ENCODE data around the gene IL36G. TPM values are rescaled to one million over a fixed set of nuclear protein-coding genes. Genes with fewer than 3 reads are reported as not detected.

IL36G gene
- total and polyA plus RNA-seq, 9 of the 15 experiments (the other 6 are each of a cell fraction or from before 2014, with no cell fraction given), result not detected

DNA sequence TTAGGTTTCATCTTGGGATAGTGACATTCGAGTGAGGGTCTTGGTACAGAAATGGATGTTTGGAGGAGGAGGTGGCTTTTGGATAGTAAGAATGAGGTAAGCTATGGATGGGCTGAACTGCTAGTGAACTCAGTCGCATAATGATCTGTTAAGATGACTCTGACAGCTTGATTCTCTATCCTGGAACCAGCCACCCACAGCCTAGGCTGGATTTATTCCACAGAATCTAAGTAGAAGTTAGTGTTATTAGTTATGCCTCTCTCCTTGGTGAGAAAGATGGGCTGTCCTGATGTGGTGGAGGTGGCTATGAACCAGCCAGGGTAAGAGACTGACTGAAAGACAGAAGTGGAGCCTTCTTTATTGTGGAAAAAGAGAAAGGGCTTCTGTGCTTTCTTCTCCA, 49.9 kb downstream of the IL36G start (continued):
- TF ChIP-seq ILF3 (IDR thresholded peaks at IDR 0.05; ENCODE audit: borderline replicate concordance), result no peak
- no peak for TF ChIP-seq POLR2G (IDR thresholded peaks at IDR 0.05; ENCODE audit: low read depth, low read length)
- TF ChIP-seq HMGXB4 (CRISPR knock-in tag; IDR thresholded peaks at IDR 0.05), result no peak
- TF ChIP-seq ZNF589 (CRISPR knock-in tag; IDR thresholded peaks at IDR 0.05; ENCODE audit: low read depth), result no peak
- no peak for TF ChIP-seq ZNF232 (CRISPR knock-in tag; IDR thresholded peaks at IDR 0.05)
- TF ChIP-seq KLF13 (tag; IDR thresholded peaks at IDR 0.05; ENCODE audit: borderline replicate concordance, low read depth), result no peak

DNA sequence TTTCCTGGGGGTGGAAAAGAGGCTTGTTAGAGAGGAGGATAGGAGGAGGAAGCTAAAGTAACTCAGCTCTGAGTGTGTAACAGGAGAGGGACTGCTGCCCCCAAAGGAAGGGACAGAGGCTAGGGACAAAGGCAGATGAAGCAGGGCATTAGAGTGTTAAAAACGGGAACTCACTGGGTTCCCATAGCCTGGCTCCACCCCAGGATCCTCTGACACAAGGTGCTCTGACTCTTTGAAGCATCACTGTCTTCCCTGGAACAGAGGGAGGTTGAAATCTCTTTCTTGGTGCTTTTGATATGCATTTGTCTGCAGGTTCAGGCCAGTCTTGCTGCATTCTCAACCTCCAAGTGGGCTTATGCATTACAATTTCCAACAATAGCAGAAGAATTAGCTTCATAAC, 50.3 kb downstream of the IL36G start:
- Histone ChIP-seq H3K27ac (ENCODE audit: extremely low read depth, low read depth, low read length) (no peak overlapping the region), H3K36me3 (ENCODE audit: control insufficient read depth, insufficient read depth, low read length) (no peaks in the 10 kb centered on the region), H2AFZ (ENCODE audit: low read depth, low read length) (peak overlapping the region; percentile 36; the same call in 1 of the 2 replicates), H3K4me3 (no peak overlapping the region), H3K79me2 (ENCODE audit: control insufficient read depth, insufficient read depth, low read length) (no peaks in the 10 kb centered on the region), H3K9ac (ENCODE audit: insufficient read depth in 1 of 2, low read depth in 2 of 2, low read length in 2 of 2) (no peak overlapping the region), H4K20me1 (replicated peaks; ENCODE audit: control insufficient read depth, insufficient read depth, low read length) (no peaks in the 10 kb centered on the region), H3K4me1 (replicated peaks in 1 of 2; ENCODE audit: control insufficient read depth in 2 of 2, insufficient read depth in 2 of 2, low read length in 2 of 2) (peaks cover 0 to 15% of the 10 kb centered on the region in 2 experiments; a peak in 2 of 5 replicates), H3K4me2 (ENCODE audit: insufficient read depth, low read length) (no peak overlapping the region), H3K27me3 (ENCODE audit: control insufficient read depth in 2 of 2, insufficient read depth in 2 of 2, low read length in 2 of 2) (no peaks in the 10 kb centered on the region), H3K9me3 (replicated peaks; ENCODE audit: control insufficient read depth, insufficient read depth, low read depth, low read length) (no peaks in the 10 kb centered on the region), H3K9me1 (ENCODE audit: control insufficient read depth, insufficient read depth, low read length) (no peaks in the 10 kb centered on the region)
- WGBS (ENCODE audit: insufficient coverage, low coverage, missing lambda C conversion rate), result 0% methylated on average over 1 of the region's 1 CpG
- intact Hi-C loops (cut with micrococcal nuclease) (no loop called here), in situ Hi-C loops (cut with MboI) (no loop called here)
- BruUV-seq (replicated peaks), result no TSS peak
- no peak for FAIRE-seq
- CTCF ChIA-PET (ENCODE audit: low intra/inter-chr PET ratio), result no interaction called here
- POLR2A ChIA-PET, result interaction anchor here (0.9 to 1.3 kb wide), 3 partner anchors 9 to 49 kb away, joined by 3 to 4 read pairs (median 4); no protein-coding TSS in a partner anchor
- DNase-seq (ENCODE audit: extremely low read depth in 1 of 4, low spot score in 3 of 4), result no peak
- peak; percentile 41 for ATAC-seq
- TF ChIP-seq SPI1 (IDR thresholded peaks at IDR 0.05; ENCODE audit: borderline replicate concordance, low read depth, low read length) (peak; percentile 72; the same call in 1 of the 2 replicates), ZBTB26 (CRISPR knock-in tag; IDR thresholded peaks at IDR 0.05) (no peak)

Measured in K562 (cell line).